ENCODE data around the gene BNIP1. TPM values are rescaled to one million over a fixed set of nuclear protein-coding genes. Genes with fewer than 3 reads are reported as not detected.

The BNIP1 gene
- total and polyA plus RNA-seq, 2 donors (not counting 3 experiments of a cell fraction or from before 2014, with no cell fraction given), result 19.7 to 22.6 TPM

- Histone ChIP-seq H4K20me1 (replicated peaks; ENCODE audit: control insufficient read depth, extremely low read depth, insufficient read depth, low read length) (no peaks in the 10 kb centered on the region), H2AFZ (ENCODE audit: low read depth, low read length) (no peak overlapping the region), H3K4me3 (replicated peaks in 1 of 3; ENCODE audit: insufficient read depth in 1 of 3, low read depth in 1 of 3, low read length in 3 of 3) (no peak overlapping the region), H3K9me1 (replicated peaks; ENCODE audit: control insufficient read depth, extremely low read depth, insufficient read depth, low read length) (no peaks in the 10 kb centered on the region), H3K9me3 (replicated peaks; ENCODE audit: control insufficient read depth, insufficient read depth, low read length) (no peaks in the 10 kb centered on the region), H3K4me2 (ENCODE audit: insufficient read depth, low read length) (no peak overlapping the region), H3K9ac (replicated peaks; ENCODE audit: extremely low read depth, insufficient read depth, low read length) (no peak overlapping the region), H3K79me2 (ENCODE audit: control insufficient read depth, insufficient read depth, low read length) (no peaks in the 10 kb centered on the region), H3K4me1 (ENCODE audit: control insufficient read depth, extremely low read depth, insufficient read depth, low read length) (no peaks in the 10 kb centered on the region), H3K27me3 (ENCODE audit: control insufficient read depth in 2 of 2, insufficient read depth in 2 of 2, low read length in 2 of 2) (no peaks in the 10 kb centered on the region), H3K27ac (ENCODE audit: insufficient read depth, low read depth, low read length) (no peak overlapping the region), H3K36me3 (ENCODE audit: control insufficient read depth in 2 of 2, extremely low read depth in 1 of 2, insufficient read depth in 2 of 2, low read length in 2 of 2) (no peaks in the 10 kb centered on the region)
- BruUV-seq (replicated peaks), result no TSS peak
- dilution Hi-C loops (cut with MboI; ENCODE audit: extremely low pct_ligation_motif_present, low sequenced_read_pairs) (no loop called here), intact Hi-C loops (cut with micrococcal nuclease) (no loop called here)
- FAIRE-seq, result no peak
- TF ChIP-seq POLR2AphosphoS5 (IDR thresholded peaks at IDR 0.05; ENCODE audit: insufficient read depth, low read depth, low read length), result no peak
- no peak for TF ChIP-seq GATA2 (IDR thresholded peaks at IDR 0.05; ENCODE audit: insufficient read depth, insufficient read length, low read depth, low read length)
- TF ChIP-seq MYC (IDR thresholded peaks at IDR 0.05; ENCODE audit: low read depth, low read length), result no peak
- no peak for TF ChIP-seq JUN (IDR thresholded peaks at IDR 0.05; ENCODE audit: borderline replicate concordance, insufficient read depth, insufficient read length, low read depth)
- TF ChIP-seq CTCF (IDR thresholded peaks at IDR 0.05; ENCODE audit: extremely low read depth in 1 of 2, insufficient read depth in 1 of 2, low read depth in 1 of 2, low read length in 2 of 2), result no peak
- TF ChIP-seq EZH2 (IDR thresholded peaks at IDR 0.05; ENCODE audit: borderline replicate concordance, low read depth, low read length, severe bottlenecking), result no peak
- TF ChIP-seq MAX (IDR thresholded peaks at IDR 0.05; ENCODE audit: insufficient read depth, insufficient read length), result no peak
- no peak for TF ChIP-seq POLR2A (IDR thresholded peaks at IDR 0.05; ENCODE audit: low read depth, low read length)
- no peak for TF ChIP-seq FOS (IDR thresholded peaks at IDR 0.05; ENCODE audit: borderline replicate concordance, insufficient read depth, low read length)
- ChIA-PET CTCF (no interaction called here), POLR2A (no interaction called here)
- no peak for DNase-seq (ENCODE audit: low read depth, low spot score)
Measured at GRCh38 chr5:173172166-173172565, 27.8 kb downstream of the BNIP1 start.

Measured in endothelial cell of umbilical vein (primary cell).